Stomach smooth muscle (tissue), 2 donors: Measurements from ENCODE around the gene EIF1B.

Experiments used
- H3K27ac ChIP-seq: one replicate; pipeline ENCODE4 v1.7.0; 2013; ENCODE audit warnings: mild to moderate bottlenecking, low read length, inconsistent platforms
- H3K27me3 ChIP-seq, 2 donors: one replicate each; pipeline ENCODE4 v1.7.0; 2013; ENCODE audit warnings: low read length in 2 of 2; ENCODE audit not compliant: insufficient read depth in 2 of 2, control insufficient read depth in 1 of 2
- H3K36me3 ChIP-seq, 2 donors: one replicate each; pipeline ENCODE4 v1.7.0; 2013; ENCODE audit warnings: low read length in 2 of 2; ENCODE audit not compliant: control insufficient read depth in 2 of 2, insufficient read depth in 2 of 2
- H3K4me1 ChIP-seq: one replicate; pipeline ENCODE4 v1.7.0; 2013; ENCODE audit warnings: low read length; ENCODE audit not compliant: control insufficient read depth, insufficient read depth
- H3K4me3 ChIP-seq, 2 donors: one replicate each; pipeline ENCODE4 v1.7.0; 2013; ENCODE audit warnings: low read length in 2 of 2
- H3K9ac ChIP-seq, 2 donors: one replicate each; pipeline ENCODE4 v1.7.0; 2013; ENCODE audit warnings: low read length in 2 of 2, mild to moderate bottlenecking in 1 of 2
- H3K9me3 ChIP-seq, 2 donors: one replicate each; pipeline ENCODE4 v1.7.0; 2013; ENCODE audit warnings: low read length in 2 of 2; ENCODE audit not compliant: control insufficient read depth in 2 of 2
- donor health status: healthy.
- donor health status: Pancreatic carcinoma.

EIF1B gene

GRCh38 chr3:40308725-40309417 is 636 bp upstream of the EIF1B start:
- Histone ChIP-seq H3K27ac (peak overlapping the region; percentile 95), H3K4me1 (no peaks in the 10 kb centered on the region), H3K36me3 (peaks cover 9% of the 10 kb centered on the region in 2 donors), H3K9me3 (no peaks in the 10 kb centered on the region), H3K4me3 (peak overlapping the region; percentile 85 to 90), H3K27me3 (no peaks in the 10 kb centered on the region), H3K9ac (peak overlapping the region; percentile 85 to 96)

GRCh38 chr3:40309925-40310695 is 603 bp downstream of the EIF1B start:
- Histone ChIP-seq H3K9ac (peak overlapping the region; percentile 96), H3K27ac (peak overlapping the region; percentile 95), H3K4me1 (peaks cover 2% of the 10 kb centered on the region), H3K9me3 (no peaks in the 10 kb centered on the region), H3K36me3 (peaks cover 13 to 16% of the 10 kb centered on the region in 2 donors), H3K4me3 (peak overlapping the region; percentile 78 to 90), H3K27me3 (no peaks in the 10 kb centered on the region)

DNA sequence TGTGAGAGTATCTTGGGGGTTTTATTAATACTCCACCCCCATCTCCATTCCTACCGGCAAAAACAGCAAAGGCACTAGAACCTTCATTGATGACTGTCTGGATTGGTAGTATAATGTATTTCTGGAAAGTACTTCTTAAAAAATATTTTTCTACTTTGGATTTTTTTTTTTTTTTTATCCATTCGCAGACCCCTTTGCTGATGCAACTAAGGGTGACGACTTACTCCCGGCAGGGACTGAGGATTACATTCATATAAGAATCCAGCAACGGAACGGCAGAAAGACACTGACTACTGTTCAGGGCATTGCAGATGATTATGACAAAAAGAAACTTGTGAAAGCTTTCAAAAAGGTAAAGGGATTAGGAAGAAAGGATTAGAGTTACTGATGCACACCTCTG is 1.2 kb downstream of the EIF1B start:
- Histone ChIP-seq H3K9me3 (no peaks in the 10 kb centered on the region), H3K27me3 (no peaks in the 10 kb centered on the region), H3K9ac (peak overlapping the region; percentile 96), H3K4me3 (peak overlapping the region; percentile 78 to 90), H3K36me3 (peaks cover 13 to 16% of the 10 kb centered on the region in 2 donors), H3K27ac (no peak overlapping the region), H3K4me1 (peaks cover 2% of the 10 kb centered on the region)

- no peak overlapping the region for H3K27ac ChIP-seq
- no peak overlapping the region for H3K4me3 ChIP-seq
- H3K36me3 ChIP-seq, result peaks cover 13% of the 10 kb centered on the region in 2 donors
- H3K9ac ChIP-seq, result no peak overlapping the region
- no peaks in the 10 kb centered on the region for H3K27me3 ChIP-seq
- peaks cover 2% of the 10 kb centered on the region for H3K4me1 ChIP-seq
- no peaks in the 10 kb centered on the region for H3K9me3 ChIP-seq
Observed at GRCh38 chr3:40312661-40313226, 3.2 kb downstream of the EIF1B start.

DNA sequence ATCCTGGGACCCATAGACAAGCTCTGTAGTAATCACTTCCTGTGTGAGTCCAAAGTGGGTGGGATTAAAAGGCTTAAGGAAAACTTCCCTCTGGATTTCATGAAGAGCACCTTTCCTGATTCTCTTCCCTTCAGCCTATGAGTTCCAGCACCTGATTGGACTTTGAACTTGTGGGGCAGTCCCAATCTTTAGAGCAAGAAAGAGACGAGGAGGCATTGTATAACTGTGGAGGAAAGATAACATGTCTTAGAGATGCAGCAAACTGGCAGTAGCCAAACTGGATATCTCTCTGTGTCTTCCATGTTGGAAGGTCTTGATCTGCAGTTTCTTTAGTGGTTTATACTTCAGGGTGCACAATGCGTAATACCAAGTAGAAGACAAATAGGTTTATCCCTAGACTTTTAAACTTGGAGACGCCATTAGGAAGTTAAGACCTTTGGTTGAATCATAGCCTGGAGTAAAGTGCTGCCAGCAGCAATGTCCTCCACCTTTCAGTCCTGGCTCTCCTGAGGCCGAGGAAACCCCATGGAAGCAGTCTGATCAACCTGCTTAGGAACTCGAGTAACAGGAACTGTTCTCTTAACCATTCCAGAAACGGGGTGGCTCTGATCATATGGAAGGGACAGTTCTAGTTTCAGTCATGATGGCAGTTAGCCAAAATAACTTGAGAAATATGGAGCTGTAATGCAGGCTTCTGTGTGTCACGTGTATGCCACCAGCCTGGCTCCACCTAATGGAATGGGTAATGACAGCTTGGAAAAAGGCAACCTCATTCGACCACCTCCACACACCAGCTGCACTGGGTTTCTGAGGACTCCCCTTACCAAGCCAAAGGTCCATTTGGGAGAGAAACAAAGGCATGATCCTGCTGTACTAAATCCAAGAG is 4.7 kb downstream of the EIF1B start:
- H3K27ac ChIP-seq, result peak overlapping the region; percentile 26
- H3K9ac ChIP-seq, result no peak overlapping the region
- H3K27me3 ChIP-seq, result no peaks in the 10 kb centered on the region
- H3K9me3 ChIP-seq, result no peaks in the 10 kb centered on the region
- H3K4me3 ChIP-seq, result no peak overlapping the region
- H3K36me3 ChIP-seq, result peaks cover 13% of the 10 kb centered on the region in 2 donors
- peaks cover 2% of the 10 kb centered on the region for H3K4me1 ChIP-seq

GRCh38 chr3:40317061-40317855 is 7.8 kb downstream of the EIF1B start:
- Histone ChIP-seq H3K27ac (no peak overlapping the region), H3K4me3 (no peak overlapping the region), H3K9me3 (no peaks in the 10 kb centered on the region), H3K27me3 (no peaks in the 10 kb centered on the region), H3K36me3 (peaks cover 9 to 13% of the 10 kb centered on the region in 2 donors), H3K9ac (no peak overlapping the region), H3K4me1 (peaks cover 2% of the 10 kb centered on the region)

GRCh38 chr3:40321818-40322217 is 12.3 kb downstream of the EIF1B start:
- no peak overlapping the region for H3K4me3 ChIP-seq
- H3K9ac ChIP-seq, result no peak overlapping the region
- no peak overlapping the region for H3K27ac ChIP-seq
- H3K4me1 ChIP-seq, result no peaks in the 10 kb centered on the region
- H3K27me3 ChIP-seq, result no peaks in the 10 kb centered on the region
- no peaks in the 10 kb centered on the region for H3K9me3 ChIP-seq
- no peaks in the 10 kb centered on the region for H3K36me3 ChIP-seq

GRCh38 chr3:40323946-40324345 is 14.4 kb downstream of the EIF1B start:
- H3K9ac ChIP-seq, result no peak overlapping the region
- H3K27me3 ChIP-seq, result no peaks in the 10 kb centered on the region
- H3K4me1 ChIP-seq, result no peaks in the 10 kb centered on the region
- no peaks in the 10 kb centered on the region for H3K9me3 ChIP-seq
- no peaks in the 10 kb centered on the region for H3K36me3 ChIP-seq
- H3K27ac ChIP-seq, result no peak overlapping the region
- no peak overlapping the region for H3K4me3 ChIP-seq

DNA sequence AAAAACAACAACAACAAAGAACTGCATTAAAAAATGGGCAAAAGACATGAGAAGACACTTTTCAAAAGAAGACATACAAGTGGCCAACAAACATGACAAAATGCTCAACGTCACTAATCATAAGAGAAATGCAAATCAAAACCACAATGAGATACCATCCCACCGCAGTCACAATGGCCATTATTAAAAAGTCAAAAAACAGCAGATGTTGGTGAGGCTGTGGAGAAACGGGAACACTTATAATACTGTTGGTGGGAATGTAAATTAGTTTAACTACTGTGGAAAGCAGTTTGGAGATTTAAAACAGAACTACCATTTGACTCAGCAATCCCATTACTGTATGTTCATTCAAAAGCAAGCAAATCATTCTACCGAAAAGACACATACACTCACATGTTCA is 15.1 kb downstream of the EIF1B start:
- H3K9me3 ChIP-seq, result no peaks in the 10 kb centered on the region
- H3K27me3 ChIP-seq, result no peaks in the 10 kb centered on the region
- no peaks in the 10 kb centered on the region for H3K4me1 ChIP-seq
- H3K4me3 ChIP-seq, result no peak overlapping the region
- no peaks in the 10 kb centered on the region for H3K36me3 ChIP-seq
- no peak overlapping the region for H3K27ac ChIP-seq
- H3K9ac ChIP-seq, result no peak overlapping the region

DNA sequence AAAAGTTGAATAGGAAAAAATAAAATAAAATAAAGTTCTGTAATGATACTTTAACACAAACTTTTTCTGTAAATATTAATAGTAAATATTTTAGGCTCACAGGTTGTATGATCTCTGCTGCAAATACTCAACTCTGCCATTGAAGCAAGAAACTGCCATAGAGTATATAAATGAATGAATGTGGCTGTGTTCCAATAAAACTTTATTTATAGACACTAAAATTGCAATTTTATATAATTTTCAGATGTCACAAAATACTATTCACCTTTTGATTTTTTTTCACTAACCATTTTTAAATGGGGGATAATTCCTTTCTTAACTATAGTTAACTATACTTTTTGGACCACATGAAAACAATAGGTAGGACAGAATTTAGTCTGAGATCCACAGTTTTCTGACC is 16.0 kb downstream of the EIF1B start:
- Histone ChIP-seq H3K9me3 (no peaks in the 10 kb centered on the region), H3K4me1 (no peaks in the 10 kb centered on the region), H3K27ac (no peak overlapping the region), H3K9ac (no peak overlapping the region), H3K4me3 (no peak overlapping the region), H3K27me3 (no peaks in the 10 kb centered on the region), H3K36me3 (no peaks in the 10 kb centered on the region)
